D721Med (cell line): ENCODE measurements around the gene TNK2.
"Not testable (repeated sequence)": the region's sequence is repeated elsewhere in the genome, so short reads cannot be mapped to it uniquely, and the experiment has no call there.

Experiments
- DNase-seq: peaks from one replicate; pipeline ENCODE4 v3.0.0; 2011; ENCODE audit warnings: low spot score; ENCODE audit not compliant: insufficient read length
- FAIRE-seq: peaks from 2 replicates; lab custom pipeline; 2011; peaks lifted over from hg19 to GRCh38; lab: Jason Lieb, UNC
- CTCF ChIP-seq: IDR thresholded peaks from 2 replicates; pipeline ENCODE4 v1.5.1; 2012; ENCODE audit warnings: mild to moderate bottlenecking, control low read depth; ENCODE audit not compliant: insufficient read depth; ENCODE audit errors: missing control alignments

TNK2 gene

GRCh38 chr3:195822131-195822696, 86.1 kb downstream of the TNK2 start:
- FAIRE-seq = no peak
- no peak for TF ChIP-seq CTCF
- no peak for DNase-seq

GRCh38 chr3:195821403-195822130, 86.8 kb downstream of the TNK2 start:
- TF ChIP-seq CTCF = no peak
- FAIRE-seq (no peak), DNase-seq (no peak)

- FAIRE-seq (no peak), DNase-seq (no peak)
- no peak for TF ChIP-seq CTCF
Measured at GRCh38 chr3:195820901-195821300, 87.5 kb downstream of the TNK2 start.

GRCh38 chr3:195820186-195820585, 88.2 kb downstream of the TNK2 start:
- DNase-seq (no peak), FAIRE-seq (no peak)
- no peak for TF ChIP-seq CTCF

GRCh38 chr3:195818301-195818700, 90.0 kb downstream of the TNK2 start:
- TF ChIP-seq CTCF = no peak
- DNase-seq = no peak
- no peak for FAIRE-seq

- no peak for FAIRE-seq
- TF ChIP-seq CTCF = no peak
- DNase-seq = no peak
Measured at GRCh38 chr3:195817578-195818135, 90.7 kb downstream of the TNK2 start.

GRCh38 chr3:195816276-195816913, 92.0 kb downstream of the TNK2 start:
- not testable (repeated sequence) for FAIRE-seq

More at GRCh38 chr3:195816276-195816913, 92.0 kb downstream of the TNK2 start:
- DNase-seq = not testable (repeated sequence)
